NCI-H1694 (cell line): ENCODE results near the gene GBA3.
A peak's percentile ranks its signal among the peaks of the same experiment; 100 is the strongest.

Experiments used
- DNase-seq: peaks from one replicate; lab custom pipeline; 2025; lab: John Stamatoyannopoulos, UW

The GBA3 gene

DNA sequence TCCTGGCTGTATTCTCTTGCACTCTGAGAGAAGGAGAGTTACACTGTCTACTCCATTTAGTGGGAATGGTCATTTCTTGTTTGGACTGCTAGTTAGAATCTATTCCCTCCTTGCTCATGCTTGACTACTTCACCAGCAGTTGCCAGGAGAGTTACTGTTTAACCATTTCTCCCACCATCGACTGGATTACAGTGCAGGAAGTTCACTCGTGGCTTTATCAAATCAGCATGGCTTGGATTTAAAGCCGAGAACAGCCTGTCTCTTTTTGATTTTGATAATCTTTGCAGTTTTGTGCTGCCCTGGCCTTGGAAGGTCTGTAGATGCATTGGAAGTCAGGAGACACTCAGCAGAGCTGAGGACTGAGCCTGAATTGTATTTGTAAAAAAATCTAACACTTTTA is 3.2 kb downstream of the GBA3 start:
- DNase-seq: no peak

DNA sequence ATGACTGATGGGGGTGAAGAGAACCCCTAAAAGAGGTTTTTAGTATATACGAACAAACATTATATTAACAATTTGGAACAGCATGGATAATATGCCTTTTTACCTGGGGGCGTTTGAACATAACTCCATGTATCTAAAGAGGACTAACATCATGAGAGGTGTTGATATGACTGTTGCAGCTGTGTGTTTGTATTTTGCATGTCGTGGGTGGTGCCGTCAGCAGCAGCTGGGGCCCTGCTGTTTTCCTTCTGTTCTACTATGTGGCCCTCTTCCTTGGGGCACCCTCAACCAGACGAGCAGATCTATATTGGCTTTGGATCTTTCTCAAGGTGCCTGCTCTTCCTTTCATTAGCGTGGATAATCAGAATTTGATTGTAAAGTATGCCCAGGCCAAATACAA is 11.2 kb downstream of the GBA3 start:
- DNase-seq: no peak

DNA sequence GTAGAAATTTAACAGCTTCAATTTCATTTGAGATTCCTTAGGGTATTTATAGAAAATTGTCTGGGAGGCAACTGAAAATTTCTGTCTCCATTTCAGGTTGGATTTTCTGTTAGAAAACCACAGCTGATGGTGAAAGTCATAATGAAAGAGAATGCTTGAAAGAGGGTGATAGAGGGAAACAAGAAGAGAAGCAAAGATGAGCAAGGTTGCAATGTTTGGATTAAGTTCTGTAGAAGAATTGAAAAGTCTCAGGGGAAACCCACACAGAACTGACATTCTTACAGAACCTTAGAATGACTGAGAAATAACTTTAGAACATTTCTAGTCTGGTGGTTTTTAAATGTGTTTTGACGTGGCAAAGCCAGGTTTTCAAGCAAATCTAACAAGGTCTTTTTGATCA is 14.7 kb downstream of the GBA3 start:
- DNase-seq: no peak

DNA sequence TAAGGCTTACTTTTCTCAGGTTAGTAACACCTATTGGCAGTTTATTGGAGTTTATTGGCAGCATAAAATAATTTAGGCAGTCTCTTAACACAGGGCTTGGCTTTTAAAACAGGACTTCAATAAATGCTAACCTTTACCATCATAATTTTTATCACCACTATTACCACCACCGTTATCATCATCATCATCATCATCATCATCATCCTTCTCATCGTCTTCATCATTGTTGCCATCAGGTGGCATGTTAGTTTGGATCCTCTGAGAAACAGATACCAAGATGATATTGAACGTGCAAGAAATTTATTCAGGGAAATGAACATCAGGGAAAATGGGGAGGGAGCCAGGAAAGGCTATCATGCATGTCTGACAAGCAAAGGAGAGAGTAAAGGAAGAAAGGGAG is 16.2 kb downstream of the GBA3 start:
- DNase-seq: no peak

DNA sequence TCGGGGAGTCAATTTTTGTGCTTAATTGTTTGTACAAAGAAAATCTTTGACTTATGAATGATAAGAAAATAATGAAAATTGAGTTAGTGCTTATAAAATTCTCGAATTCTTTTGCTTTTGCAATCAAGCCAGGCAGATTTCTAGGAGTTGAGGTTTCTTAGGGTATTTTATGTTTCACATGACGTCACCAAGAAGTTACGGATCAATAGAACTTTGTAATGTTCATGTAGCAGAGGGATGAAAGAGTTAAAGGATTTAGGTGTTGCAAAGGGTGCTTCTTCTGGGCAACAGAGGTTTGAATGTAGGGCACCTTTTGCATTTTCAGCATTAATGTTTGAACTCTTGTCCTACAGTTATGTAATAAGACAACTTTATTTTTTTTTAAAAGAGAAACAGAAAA is 19.4 kb downstream of the GBA3 start:
- DNase-seq: no peak

DNA sequence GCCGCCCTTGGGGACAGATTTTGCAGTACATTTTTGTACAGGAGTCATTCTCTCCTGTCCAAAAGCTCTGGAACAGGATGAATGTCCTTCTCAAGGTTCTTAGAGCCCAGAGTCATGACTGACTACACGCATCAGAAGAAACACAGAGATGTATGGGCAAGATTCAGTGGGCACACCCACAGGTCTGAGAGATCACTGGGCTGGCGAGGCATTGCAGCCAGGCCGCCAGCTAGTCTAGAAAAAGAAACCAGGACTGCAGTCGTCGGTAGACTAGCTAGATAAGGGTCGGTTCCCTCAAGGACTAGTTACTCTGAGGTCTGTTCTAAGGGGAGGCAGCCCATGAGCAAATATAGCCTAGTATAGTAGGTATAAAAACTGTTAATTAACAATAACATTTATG is 19.8 kb downstream of the GBA3 start:
- DNase-seq: no peak

DNA sequence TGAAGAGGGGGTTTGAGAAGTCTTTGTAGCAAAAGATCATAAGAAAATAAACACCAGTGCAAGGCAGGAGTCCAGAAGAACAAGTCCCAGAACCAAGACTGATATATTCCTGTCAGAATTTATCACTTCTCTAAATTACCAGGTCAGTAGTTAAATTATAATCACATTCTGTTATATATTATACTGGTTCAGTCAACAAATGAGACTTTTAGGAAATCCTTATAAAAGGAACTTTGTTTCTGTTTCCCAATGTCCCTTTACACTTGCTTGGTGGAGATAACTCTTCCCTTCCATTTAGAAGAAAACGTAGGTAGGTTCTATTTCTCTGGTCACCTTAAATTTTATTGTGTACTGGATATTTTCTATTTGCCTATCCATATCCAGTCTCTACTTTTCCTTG is 21.1 kb downstream of the GBA3 start:
- DNase-seq: no peak

DNA sequence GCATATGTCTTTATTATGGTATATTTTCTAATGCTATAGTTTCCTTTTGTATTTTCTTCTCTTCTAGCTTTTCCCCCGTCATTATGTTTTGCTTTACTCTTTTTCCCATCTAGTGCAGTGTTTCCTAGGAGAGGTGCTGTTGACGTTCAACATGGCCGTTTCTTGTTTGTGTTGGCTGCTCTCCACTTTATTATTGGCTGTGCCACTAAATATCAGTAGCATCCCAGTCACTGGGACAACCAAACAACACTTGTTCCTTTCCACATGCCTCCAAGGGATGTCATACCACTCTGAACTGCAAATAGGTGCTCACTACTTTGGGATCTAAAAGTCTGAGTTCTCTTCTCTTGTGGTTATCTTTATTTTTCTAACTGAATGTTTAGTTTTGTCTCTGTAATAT is 26.5 kb downstream of the GBA3 start:
- DNase-seq: no peak

DNA sequence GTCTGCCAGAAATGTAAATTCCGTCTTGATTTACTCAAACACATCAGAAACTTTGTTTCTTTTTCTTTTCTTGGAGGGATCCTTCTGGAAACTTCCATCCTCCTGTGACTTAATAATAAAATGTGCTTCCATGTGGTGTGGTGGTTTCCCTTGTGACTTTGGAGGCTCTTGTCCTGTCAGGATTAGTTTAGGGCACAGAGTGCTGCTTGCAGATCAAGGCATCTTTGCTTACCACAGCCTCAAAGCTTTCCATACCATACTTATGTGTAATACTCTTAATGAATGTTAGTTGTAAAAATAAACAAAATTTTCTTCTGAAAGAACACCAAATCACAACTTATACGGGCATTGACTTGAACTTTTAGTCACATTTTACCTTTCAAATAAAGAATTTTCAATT is 27.4 kb downstream of the GBA3 start:
- DNase-seq: no peak

DNA sequence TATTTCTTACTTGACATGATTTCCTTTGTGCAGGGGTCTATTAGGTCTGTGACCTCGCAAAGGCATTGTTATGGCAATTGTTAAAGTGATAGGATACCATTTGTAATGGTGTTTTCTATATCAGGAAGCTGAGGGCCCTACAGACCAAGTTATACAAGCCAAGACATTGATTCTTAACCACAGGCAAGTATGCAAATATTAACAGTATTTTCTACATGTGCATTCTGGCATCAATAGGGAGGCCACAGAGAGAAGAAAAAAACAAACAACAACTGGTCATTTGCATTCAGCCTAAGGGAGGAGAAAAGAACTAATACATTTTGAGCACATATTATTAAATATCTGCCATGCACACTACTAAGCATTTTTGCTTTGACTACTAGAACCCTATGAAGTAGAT is 28.5 kb downstream of the GBA3 start:
- no peak for DNase-seq

DNA sequence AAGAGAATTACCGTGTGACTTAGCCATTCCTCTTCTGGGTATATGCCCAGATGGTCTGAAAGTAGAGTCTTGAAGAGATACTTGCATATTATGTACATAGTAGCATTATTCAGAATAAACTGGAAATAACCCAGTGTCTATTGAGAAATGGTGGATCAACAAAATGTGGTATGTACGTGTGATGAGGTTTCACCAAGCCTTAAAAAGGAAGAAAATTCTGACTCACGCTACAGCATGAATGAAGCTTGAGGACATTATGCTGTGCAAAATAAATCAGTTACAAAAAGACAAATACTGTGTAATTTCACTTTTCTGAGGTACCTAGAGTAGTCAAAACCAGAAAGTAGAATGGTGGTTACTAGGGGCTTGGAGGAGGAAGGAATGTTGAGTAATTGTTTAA is 37.3 kb downstream of the GBA3 start:
- no peak for DNase-seq

DNA sequence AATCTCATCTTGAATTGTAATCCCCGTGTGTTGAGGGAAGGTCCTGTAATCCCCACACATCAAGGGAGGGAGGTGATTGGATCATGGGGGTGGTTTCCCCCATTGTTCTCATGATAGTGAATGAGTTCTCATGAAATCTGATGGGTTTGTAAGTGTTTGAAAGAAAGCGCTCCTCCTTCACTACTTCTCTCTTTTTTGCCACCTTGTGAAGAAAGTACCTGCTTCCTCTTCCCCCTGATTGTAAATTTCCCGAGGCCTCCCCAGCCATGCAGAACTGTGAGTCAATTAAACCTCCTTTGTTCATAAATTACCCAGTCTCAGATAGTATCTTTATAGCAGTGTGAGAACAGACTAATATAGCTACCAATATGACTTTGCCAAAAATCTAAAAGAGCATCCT is 41.1 kb downstream of the GBA3 start:
- no peak for DNase-seq

DNA sequence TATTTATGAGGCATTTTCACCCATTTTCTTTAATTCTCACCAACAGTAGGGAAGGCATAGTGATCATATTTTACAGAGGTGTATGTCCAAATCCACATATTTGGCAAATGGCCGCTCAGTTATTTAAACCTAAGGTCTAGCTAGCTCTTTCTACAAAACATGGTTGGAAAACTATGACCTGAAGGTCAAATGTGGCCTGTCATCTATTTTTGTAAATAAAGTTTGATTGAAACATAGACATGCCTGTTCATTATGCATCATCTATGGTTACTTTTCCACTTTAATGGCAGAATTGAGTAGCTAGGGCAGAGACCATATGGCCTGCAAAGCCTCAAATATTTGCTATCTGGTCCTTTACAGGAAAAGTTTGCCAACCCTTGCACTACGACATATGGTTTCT is 44.2 kb downstream of the GBA3 start:
- DNase-seq: no peak

DNA sequence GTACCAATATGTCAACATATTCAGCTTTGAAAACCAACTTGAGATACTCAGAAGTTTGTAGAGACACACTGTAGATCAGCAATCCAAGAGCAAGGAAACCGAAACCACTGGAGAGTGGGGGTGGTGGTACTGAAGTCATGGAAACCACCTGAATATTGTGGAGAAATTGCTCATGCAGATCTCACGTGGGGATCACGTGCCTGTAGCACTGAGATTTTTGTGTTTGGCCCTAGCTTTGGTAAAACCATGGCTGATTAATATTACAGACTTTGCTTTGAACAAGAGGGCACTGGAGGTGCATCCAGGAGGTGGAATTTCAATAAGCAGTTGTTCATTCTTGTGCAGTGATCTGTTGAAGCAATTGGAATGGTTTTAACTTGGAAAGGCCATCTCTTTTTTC is 47.2 kb downstream of the GBA3 start:
- DNase-seq: no peak

DNA sequence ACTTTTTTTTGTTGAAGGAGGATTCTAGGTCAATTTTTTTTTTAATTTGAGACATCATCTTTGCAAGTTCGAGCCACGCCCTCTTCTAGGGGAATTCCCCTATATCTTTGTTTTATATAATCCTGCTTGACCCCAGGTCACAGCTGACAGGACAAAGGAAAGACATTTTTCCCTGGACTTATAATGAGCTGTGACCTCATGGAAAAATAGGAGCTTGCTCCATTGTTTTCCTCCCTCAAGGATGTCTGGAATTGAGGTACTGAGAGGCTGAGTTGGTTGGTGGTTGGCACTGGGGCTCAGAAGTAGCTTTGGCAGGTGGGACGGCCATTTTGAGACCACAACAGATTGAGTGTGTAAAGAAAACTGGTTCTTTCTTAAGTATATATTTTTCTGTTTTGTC is 49.0 kb downstream of the GBA3 start:
- no peak for DNase-seq

DNA sequence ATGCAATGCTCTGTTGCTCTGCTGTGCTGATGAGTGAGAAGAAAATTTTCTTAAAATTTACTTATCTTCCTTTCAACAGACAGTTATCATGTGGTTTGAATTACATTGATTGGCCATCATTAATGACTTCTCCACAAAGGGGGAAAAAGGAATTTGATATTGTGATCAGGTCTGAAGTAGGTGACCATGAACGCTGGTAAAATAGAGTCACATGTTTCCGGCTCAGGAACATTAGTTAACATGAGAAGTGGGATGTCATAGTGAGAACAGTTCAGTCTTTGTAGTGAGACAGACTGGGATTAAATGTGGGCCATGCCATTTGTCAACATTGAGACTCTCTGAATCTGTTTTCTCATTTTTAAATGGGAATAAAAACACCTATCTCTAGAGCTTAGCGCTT is 50.6 kb downstream of the GBA3 start:
- DNase-seq: no peak

DNA sequence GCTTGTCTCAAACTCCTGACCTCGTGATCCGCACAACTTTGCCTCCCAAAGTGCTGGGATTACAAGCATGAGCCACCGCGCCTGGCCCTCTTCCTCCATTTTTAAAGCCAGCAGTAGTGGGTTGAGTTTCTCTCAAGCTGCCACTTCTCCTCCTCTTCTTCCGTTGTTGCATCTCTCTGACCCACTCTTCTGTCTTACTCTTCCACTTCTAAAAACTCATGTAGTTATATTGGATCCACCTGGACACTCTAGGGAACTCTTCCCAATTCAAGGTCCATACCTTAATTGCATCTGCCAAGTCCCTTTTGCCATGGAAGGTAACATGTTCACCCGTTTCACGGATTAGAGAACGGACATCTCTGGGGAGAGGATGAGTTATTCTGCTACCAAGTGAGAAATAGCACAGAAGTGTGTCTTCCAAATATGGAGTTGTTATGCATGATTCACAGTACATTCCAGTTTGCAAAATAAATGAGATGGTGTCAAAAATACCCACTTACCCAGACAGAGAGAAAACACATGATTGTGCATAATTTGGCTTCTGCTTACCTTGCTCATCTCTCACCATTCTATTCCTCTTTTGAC is 51.8 kb downstream of the GBA3 start:
- no peak for DNase-seq

DNA sequence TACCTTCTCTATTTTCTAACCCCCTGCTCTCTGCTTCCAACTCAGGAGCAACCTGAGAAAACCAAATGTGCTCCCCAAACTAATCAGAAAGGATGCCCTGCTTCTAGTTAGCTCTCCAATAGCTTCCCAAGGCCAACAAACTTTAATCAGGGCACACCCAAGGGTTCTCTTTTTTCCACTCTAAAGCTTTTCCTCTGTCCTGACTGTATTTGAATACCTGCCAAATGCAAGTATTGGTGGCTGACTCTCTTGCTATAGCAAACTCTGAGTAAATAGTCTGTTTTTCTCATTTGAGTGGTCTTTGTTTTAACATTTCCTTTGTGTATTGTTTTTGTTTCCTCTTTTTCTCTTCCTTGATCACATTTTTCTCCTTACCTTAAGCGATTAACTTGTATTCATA is 52.5 kb downstream of the GBA3 start:
- DNase-seq: peak; percentile 11

DNA sequence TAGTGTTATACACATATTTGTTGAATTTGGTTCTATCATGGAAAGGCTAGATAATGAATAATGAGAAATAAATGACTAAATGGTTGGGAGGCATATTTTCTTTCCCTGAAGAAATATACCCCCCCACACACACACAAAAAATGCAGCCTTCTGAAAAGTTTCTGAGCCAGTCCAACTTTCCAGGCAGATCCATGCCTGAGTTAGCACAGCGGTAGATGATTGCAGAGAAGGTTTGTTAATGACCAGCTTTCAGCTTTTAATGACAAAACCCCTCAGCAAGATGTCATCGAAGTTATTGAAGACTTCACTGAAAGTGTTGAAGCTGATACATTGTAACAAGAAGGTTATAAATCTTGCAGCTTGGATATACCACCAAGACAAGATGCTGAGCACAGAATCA is 61.4 kb downstream of the GBA3 start:
- no peak for DNase-seq

DNA sequence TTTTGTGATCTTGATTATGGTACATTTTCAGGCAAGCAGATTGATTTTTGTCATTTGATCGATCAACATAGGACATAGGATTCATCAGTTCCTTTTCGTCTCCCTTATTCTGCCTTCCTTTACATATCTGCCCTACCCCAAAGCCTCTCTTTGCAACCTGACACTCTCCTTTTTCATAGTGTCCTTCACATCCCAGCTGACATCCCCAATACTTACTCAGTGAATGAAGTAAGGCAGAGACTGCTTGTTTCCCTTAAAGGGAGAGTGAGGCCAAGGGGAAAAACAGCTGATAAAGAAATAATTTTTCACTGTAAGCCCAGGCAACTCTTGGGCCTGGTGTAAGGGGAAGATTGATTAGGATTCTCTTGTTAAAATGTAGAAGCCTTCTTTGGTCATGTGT is 69.8 kb downstream of the GBA3 start:
- no peak for DNase-seq

DNA sequence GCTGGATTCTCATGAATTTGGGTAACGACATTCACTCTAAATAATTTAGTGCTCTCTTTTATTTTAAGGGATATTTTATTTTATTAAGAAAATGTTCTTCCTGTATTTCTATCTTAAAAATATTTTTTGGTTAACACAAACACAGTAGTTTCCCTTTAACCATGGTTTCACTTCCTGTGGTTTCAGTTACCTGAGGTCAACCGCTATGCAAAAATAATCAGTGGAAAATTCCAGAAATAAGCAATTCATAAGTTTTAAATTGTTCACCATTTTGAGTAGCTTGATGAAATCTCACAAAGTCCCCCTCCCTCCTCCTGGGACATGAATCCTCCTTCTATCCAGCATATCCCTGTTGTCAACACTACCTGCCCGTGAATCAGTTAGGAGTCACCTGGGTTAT is 71.4 kb downstream of the GBA3 start:
- no peak for DNase-seq

DNA sequence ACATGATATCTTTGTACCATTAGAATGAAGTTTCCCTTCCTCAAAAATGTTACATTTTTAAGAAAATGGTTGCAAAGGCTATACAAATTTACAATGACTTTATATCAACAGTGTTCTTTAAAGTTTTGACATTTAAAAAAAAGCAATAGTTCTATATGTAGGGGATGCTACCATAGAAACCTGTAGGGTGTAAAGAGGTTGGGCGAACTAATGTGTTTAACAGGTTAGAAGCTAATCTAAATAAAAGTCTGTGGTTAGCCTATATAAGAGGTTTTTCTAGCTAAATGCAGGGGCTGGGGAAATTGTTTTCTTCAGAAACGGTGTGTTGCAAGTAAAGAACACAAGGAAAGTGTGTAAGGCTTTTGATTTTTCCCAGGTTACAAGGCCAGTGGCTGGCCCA is 73.3 kb downstream of the GBA3 start:
- no peak for DNase-seq

DNA sequence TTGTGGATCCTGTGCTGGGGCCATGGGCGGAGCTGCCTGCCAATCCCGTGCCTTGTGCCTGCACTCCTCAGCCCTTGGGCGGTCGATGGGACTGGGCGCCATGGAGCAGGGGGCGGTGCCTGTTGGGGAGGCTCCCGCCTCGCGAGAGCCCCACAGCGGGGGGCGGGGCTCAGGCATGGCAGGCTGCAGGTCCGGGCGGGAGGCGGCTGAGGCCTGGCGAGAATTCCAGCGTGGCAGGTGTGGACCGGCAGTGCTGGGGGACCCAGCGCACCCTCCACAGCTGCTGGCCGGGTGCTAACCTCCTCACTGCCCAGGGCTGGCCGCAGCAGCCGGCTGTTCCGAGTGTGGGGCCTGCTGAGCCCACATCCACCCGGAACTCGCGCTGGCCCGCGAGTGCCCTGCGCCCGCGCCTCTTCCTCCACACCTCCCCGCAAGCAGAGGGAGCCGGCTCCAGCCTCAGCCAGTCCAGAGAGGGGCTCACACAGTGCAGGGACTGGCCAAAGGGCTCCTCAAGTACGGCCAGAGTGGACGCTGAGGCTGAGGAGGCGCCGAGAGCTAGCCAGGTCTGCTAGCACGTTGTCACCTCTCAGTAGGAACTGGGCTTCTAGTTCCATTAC is 85.9 kb downstream of the GBA3 start:
- DNase-seq: no peak

DNA sequence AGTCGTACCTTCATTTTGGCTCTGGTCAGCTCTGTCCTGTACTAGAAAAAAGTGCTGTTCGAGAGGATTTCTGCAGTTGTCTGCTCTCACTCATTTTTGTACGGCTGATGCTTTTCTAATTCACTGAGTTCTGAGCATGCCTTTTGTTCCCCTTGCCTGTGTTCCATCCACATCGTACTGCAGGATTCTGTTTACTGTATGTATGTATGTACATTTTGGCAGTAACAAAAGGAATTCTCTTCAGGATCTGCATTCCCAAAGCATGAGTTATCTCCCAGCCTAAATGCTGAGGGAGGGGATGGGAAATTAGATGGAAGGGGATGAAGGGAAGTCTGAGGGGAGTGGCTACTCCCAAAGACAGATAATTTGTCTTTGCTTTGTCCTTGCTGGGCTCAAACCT is 87.6 kb downstream of the GBA3 start:
- no peak for DNase-seq

DNA sequence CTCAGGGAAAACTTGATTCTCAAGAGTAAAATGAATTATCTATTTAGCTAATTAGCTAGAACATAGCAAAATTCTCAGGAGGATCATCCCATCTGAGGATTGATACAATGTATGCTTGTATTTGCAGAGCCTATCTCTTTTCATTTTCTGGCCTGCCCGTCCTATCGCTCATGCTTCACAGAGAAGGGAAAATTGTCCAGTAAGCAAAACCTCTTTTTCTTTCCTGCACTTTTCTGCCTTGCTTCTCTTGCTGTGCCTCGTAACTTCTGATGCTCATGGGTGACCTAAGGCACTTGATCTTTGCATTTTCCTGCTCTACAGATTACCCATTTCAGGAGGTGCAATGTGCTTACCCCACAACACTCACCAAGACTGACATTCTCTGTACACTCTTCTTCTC is 88.1 kb downstream of the GBA3 start:
- DNase-seq: no peak
